Cardiac muscle cell (in vitro differentiated cells and primary cell): ENCODE data around the gene SLC33A1. TPM values are rescaled to one million over a fixed set of nuclear protein-coding genes. Genes with fewer than 3 reads are reported as not detected.

Experiments used
- DNase-seq, 2 donors: peaks; one replicate each; pipeline versions ENCODE4 v3.0.0 to v3.0.0-alpha.2; 2010 to 2017; ENCODE audit warnings: low read depth in 1 of 2, low spot score in 1 of 2
- H3K27ac ChIP-seq: fragments of 200-600 bp; sonication (generic); 2 replicates; pipeline ENCODE4 v1.5.1; 2016
- H3K27me3 ChIP-seq: fragments of 200-600 bp; sonication (generic); 2 replicates; pipeline ENCODE4 v1.6.0; 2016; ENCODE audit warnings: control low read depth
- H3K36me3 ChIP-seq: fragments of 200-600 bp; sonication (generic); 2 replicates; pipeline ENCODE4 v1.5.1; 2016; ENCODE audit warnings: control low read depth
- H3K4me1 ChIP-seq: fragments of 200-600 bp; sonication (generic); 2 replicates; pipeline ENCODE4 v1.8.1; 2017; ENCODE audit warnings: low read depth, mild to moderate bottlenecking, mixed run types
- H3K4me3 ChIP-seq: fragments of 200-600 bp; sonication (generic); 2 replicates; pipeline ENCODE4 v1.5.1; 2016; ENCODE audit warnings: mild to moderate bottlenecking
- H3K9me3 ChIP-seq: fragments of 200-600 bp; sonication (generic); 2 replicates; pipeline ENCODE4 v1.5.1; 2017; ENCODE audit warnings: low read depth, mild to moderate bottlenecking, control low read depth
- polyA plus RNA-seq: library from polyadenylated mRNA; unstranded; fragments of >200 nt; fragmentation: Nextera tagmentation; extraction: Ambion mirVana; gene quantifications from 2 replicates; pipeline ENCODE4 v1.2.1, GENCODE V29; 2016
- total RNA-seq: library from RNA; depleted of rRNA; stranded (reverse); fragments of >200 nt; gene quantifications from 2 replicates; pipeline ENCODE4 v1.2.3, GENCODE V29; 2016
- TF ChIP-seq, protein P1 (sequence below): IDR thresholded peaks from 2 replicates; pipeline ENCODE4 v1.5.1; 2012; ENCODE audit warnings: low read depth, mild to moderate bottlenecking, low read length

Gene SLC33A1
- total and polyA plus RNA-seq, 2 experiments from 2014 or later: 7.9 to 23.9 TPM

DNA sequence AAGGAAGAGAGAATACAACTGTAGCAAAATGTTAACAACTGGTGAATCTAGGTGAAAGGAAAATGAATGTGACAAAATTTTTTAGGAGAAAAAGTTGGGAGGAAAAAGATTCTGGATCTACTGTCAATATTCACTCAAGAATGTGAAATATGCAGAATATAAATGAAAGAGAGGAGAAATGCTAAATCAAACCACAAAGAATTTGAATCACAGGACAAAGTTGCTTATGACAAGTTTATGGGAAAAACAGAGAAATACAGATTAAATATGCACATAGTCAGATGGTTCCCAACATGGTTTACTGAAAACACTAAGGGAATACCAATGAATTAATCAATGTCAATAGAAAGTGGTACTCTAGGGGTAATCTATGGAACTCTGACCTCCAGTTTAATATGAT, 75.8 kb downstream of the SLC33A1 start:
- Histone ChIP-seq H3K27ac (no peak overlapping the region), H3K4me3 (no peak overlapping the region), H3K9me3 (no peaks in the 10 kb centered on the region), H3K27me3 (no peaks in the 10 kb centered on the region), H3K36me3 (no peaks in the 10 kb centered on the region), H3K4me1 (no peaks in the 10 kb centered on the region)
- TF ChIP-seq, protein P1, sequence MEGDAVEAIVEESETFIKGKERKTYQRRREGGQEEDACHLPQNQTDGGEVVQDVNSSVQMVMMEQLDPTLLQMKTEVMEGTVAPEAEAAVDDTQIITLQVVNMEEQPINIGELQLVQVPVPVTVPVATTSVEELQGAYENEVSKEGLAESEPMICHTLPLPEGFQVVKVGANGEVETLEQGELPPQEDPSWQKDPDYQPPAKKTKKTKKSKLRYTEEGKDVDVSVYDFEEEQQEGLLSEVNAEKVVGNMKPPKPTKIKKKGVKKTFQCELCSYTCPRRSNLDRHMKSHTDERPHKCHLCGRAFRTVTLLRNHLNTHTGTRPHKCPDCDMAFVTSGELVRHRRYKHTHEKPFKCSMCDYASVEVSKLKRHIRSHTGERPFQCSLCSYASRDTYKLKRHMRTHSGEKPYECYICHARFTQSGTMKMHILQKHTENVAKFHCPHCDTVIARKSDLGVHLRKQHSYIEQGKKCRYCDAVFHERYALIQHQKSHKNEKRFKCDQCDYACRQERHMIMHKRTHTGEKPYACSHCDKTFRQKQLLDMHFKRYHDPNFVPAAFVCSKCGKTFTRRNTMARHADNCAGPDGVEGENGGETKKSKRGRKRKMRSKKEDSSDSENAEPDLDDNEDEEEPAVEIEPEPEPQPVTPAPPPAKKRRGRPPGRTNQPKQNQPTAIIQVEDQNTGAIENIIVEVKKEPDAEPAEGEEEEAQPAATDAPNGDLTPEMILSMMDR: no peak
- DNase-seq: no peak

DNA sequence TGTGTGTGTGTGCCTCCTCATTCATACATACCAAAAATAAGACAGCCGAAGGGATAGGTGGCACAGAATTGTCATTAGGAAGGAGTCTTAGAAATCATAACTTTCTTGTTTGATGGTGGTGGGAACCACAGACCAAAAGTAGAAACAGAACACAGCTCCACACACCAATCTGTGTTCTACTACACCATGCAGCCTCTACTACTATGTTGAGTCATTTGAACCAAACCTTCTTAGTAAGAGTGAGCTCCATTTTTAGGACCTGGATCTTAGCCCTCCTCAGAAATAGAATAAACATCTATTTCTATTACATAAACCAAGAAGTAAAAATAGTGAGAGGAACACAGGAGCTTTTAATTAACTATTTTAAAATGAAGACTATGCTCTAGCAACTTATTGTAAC, 81.4 kb downstream of the SLC33A1 start:
- H3K27me3 ChIP-seq: no peaks in the 10 kb centered on the region
- no peak overlapping the region for H3K27ac ChIP-seq
- H3K4me1 ChIP-seq: no peaks in the 10 kb centered on the region
- no peak overlapping the region for H3K4me3 ChIP-seq
- no peaks in the 10 kb centered on the region for H3K9me3 ChIP-seq
- no peak for DNase-seq
- TF ChIP-seq, protein P1: no peak
- H3K36me3 ChIP-seq: no peaks in the 10 kb centered on the region

DNA sequence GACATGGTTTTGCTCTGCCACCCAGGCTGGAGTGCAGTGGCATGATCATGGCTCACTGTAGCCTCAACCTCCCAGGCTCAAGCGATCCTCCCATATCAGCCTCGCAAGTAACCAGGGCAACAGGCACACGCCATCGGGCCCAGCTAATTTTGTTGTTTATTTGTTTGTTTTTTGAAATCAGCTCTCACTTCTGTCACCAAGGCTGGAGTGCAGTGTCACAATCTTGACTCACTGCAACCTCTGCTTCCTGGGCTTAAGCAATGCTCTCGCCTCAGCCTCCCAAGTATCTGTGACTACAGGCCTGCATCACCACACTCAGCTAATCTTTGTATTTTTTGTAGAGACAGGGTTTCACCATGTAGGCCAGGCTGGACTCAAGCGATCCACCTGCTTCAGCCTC, 83.1 kb downstream of the SLC33A1 start:
- TF ChIP-seq, protein P1: no peak
- Histone ChIP-seq H3K27me3 (no peaks in the 10 kb centered on the region), H3K36me3 (peaks cover 4% of the 10 kb centered on the region), H3K9me3 (no peaks in the 10 kb centered on the region), H3K4me3 (no peak overlapping the region), H3K27ac (no peak overlapping the region), H3K4me1 (no peaks in the 10 kb centered on the region)
- no peak for DNase-seq

Other genes starting within 250 kb of the SLC33A1 start
- gene PLCH1, start 109.4 kb downstream of the SLC33A1 start, total RNA-seq: 6.2 and 7.8 TPM in 2 replicates
- gene PLCH1, start 109.4 kb downstream of the SLC33A1 start, polyA plus RNA-seq: 2.7 and 6.2 TPM in 2 replicates
- gene C3orf33, start 48.1 kb downstream of the SLC33A1 start, total RNA-seq: 4.5 and 5.5 TPM in 2 replicates
- gene C3orf33, start 48.1 kb downstream of the SLC33A1 start, polyA plus RNA-seq: 4.8 and 10.1 TPM in 2 replicates
- 39.4 and 44.9 TPM in 2 replicates for gene GMPS, start 16.2 kb upstream of the SLC33A1 start, total RNA-seq
- 83.1 and 116 TPM in 2 replicates for gene GMPS, start 16.2 kb upstream of the SLC33A1 start, polyA plus RNA-seq